HG03097 (cell line): Measurements from ENCODE around the gene NAT8L.
"Not testable (repeated sequence)": the region's sequence is repeated elsewhere in the genome, so short reads cannot be mapped to it uniquely, and the experiment has no call there.

Experiments used
- ATAC-seq: cut with Tn5 transposase; IDR thresholded peaks from one replicate; pipeline ENCODE4 v1.9.1; 2021; ENCODE audit not compliant: unreplicated experiment, low FRiP score

The NAT8L gene

GRCh38 chr4:2059046-2059725 lies at the start of gene NAT8L:
TSS of gene NAT8L (plus strand) at chr4:2059327. CDS start at chr4:2059512, 185 bp downstream.
- no peak for ATAC-seq

- ATAC-seq = no peak
These were observed 49.4 kb upstream of the NAT8L start for GRCh38 chr4:2009651-2010233.

GRCh38 chr4:2011583-2011982 lies 47.5 kb upstream of the NAT8L start:
- ATAC-seq = no peak

- no peak for ATAC-seq
These were observed 44.1 kb upstream of the NAT8L start for GRCh38 chr4:2015008-2015407.

- ATAC-seq = not testable (repeated sequence)
These were observed 37.6 kb upstream of the NAT8L start for GRCh38 chr4:2021358-2022018.

- no peak for ATAC-seq
These were observed 34.4 kb upstream of the NAT8L start for GRCh38 chr4:2024683-2025082.

- no peak for ATAC-seq
These were observed 33.3 kb upstream of the NAT8L start for GRCh38 chr4:2025817-2026216.

- ATAC-seq = not testable (repeated sequence)
These were observed 32.0 kb upstream of the NAT8L start for GRCh38 chr4:2027120-2027519.

- not testable (repeated sequence) for ATAC-seq
These were observed 28.0 kb upstream of the NAT8L start for GRCh38 chr4:2031161-2031560.

GRCh38 chr4:2036327-2036726 lies 22.8 kb upstream of the NAT8L start:
- no peak for ATAC-seq

- ATAC-seq = no peak
These were observed 22.3 kb upstream of the NAT8L start for GRCh38 chr4:2036866-2037265.

- ATAC-seq = no peak
These were observed 18.5 kb upstream of the NAT8L start for GRCh38 chr4:2040391-2041238.

GRCh38 chr4:2041239-2042130 lies 17.6 kb upstream of the NAT8L start:
- ATAC-seq = no peak

- ATAC-seq = no peak
These were observed 16.8 kb upstream of the NAT8L start for GRCh38 chr4:2042204-2042946.

- ATAC-seq = no peak
These were observed 16.2 kb upstream of the NAT8L start for GRCh38 chr4:2042947-2043395.

GRCh38 chr4:2043396-2044118 lies 15.6 kb upstream of the NAT8L start:
- ATAC-seq = no peak

GRCh38 chr4:2044119-2044485 lies 15.0 kb upstream of the NAT8L start:
- ATAC-seq = no peak
